ENCODE data around the gene KRTAP10-3.

KRTAP10-3 gene

GRCh38 chr21:44516342-44516741, 42.3 kb downstream of the KRTAP10-3 start:
- DNase-seq (ENCODE audit: low spot score) = no peak

- no peak for DNase-seq (ENCODE audit: low spot score)
Measured at GRCh38 chr21:44515359-44516165, 43.0 kb downstream of the KRTAP10-3 start.

- no peak for DNase-seq (ENCODE audit: low spot score)
Measured at GRCh38 chr21:44514746-44515358, 43.7 kb downstream of the KRTAP10-3 start.

GRCh38 chr21:44514218-44514520, 44.4 kb downstream of the KRTAP10-3 start:
- DNase-seq (ENCODE audit: low spot score) = no peak

DNA sequence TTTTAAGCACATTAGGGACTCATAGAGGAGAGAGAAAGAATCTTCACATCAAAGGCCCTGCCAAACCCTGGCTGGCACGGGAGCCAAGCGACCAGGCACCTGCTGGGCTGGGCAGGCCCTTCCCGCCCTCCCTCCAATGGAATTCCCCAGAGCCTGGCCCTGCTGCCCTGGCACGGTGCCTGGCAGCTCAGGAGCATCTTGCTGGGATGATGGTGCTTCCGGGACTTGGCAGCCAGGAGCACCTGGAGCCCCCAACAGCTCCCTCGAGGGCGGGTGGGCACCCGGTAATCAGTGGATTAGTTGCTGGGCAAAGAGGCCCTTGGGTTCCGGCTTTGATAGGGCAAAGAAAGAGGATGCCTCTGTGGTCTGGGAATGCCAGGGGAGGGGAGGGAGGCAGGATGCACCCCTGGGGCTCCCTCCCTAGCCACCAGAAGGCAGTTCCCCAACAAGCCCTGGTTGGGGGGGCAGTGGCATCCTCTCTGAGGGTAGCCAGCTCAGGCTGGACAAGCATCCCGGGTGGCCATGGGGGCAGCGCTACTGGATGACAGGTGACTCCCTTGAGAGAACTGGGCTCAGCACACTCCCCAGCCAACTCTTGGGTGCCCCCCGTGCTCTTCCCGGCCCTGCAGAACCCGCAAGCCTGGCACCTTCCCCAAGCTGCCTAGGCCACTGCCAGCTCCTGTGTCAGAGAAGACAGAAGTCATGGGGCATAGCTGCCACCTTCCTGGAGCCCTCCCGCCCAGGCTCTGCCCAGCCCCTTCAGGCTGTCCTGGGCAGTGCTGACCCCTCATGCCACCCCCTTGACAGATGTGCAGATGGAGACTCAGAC, 45.0 kb downstream of the KRTAP10-3 start:
- no peak for DNase-seq (ENCODE audit: low spot score)

- DNase-seq (ENCODE audit: low spot score) = no peak
Measured at GRCh38 chr21:44512496-44513388, 45.9 kb downstream of the KRTAP10-3 start.

GRCh38 chr21:44511938-44512275, 46.7 kb downstream of the KRTAP10-3 start:
- DNase-seq (ENCODE audit: low spot score) = no peak

- peak; percentile 17 for DNase-seq (ENCODE audit: low spot score)
Measured at GRCh38 chr21:44511219-44511937, 47.2 kb downstream of the KRTAP10-3 start.

DNA sequence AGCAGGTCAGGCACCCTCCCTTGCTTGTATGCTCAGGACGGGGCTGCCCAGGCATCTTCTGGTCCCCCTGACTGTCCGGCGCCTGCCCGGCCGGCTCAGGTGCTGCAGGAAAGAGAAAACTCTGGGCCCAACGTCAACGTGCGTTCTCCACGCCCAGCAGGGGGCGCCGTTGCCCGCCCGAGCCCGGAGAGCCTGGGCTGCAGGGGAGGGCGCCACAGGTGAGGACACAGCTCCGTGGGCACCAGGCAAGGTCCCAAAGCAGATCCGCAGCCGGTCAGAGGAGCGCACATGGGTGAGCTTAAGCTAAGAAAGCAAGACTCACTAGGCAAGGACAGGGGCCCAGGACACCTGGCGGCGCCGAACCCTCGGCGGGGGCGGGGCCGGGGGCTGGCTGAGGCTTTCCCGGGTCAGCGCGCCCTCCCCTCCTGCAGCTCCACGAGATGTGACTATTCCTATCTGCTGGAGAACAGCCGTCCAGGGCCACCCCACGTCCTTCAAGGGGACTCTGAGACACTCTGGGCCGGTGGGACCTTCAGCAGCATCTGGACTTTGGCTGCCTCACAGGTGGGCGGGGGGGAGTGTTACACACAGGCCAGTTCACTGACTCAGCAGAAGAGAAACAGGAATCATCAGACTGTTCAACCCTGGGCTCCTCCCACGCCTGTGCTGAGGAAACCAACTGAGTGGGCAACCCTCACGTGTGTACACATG, 47.9 kb downstream of the KRTAP10-3 start:
- peak; percentile 14 for DNase-seq (ENCODE audit: low spot score)

DNA sequence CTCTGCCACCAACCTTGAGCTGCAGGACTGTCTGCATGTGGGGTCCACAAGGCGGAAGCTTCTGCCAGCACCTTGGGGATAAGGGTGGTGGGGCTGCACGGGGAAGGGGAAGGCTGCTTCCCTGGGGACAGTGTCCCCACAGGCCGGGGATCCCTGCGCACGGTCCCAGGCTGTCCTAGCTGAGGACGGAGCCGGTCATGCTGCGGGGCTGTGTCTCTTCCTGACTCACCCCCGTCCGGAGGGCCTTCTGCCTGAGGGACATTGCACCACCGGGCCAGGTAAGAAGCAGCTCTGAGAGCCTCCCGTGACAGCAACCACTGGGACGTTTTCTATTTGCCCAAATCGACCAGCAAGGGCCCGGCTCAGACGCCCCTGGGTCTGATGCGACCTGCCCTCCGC, 48.5 kb downstream of the KRTAP10-3 start:
- DNase-seq (ENCODE audit: low spot score) = no peak

- DNase-seq (ENCODE audit: low spot score) = peak; percentile 28
Measured at GRCh38 chr21:44509539-44509938, 49.1 kb downstream of the KRTAP10-3 start.

GRCh38 chr21:44508711-44509445, 49.7 kb downstream of the KRTAP10-3 start:
- DNase-seq (ENCODE audit: low spot score) = no peak

DNA sequence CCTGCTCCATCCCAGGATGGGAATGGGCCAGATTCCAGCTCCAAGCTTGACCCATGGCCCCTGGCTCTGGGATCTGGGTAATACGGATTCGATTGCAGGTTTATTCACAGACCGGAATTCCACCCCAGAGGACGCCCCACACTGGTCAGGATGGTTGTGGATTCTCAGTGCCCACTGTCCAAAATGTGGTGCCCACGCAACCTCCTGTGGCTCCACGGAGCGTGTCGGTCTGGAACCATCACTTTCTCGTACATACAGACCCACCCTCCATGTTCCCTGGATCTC, 50.2 kb downstream of the KRTAP10-3 start:
- DNase-seq (ENCODE audit: low spot score) = no peak
